T47D (cell line): ENCODE results near the gene DUSP2.
"Not testable (repeated sequence)": the region's sequence is repeated elsewhere in the genome, so short reads cannot be mapped to it uniquely, and the experiment has no call there.

Source experiments
- DNase-seq, 2 experiments: peaks; one replicate each; pipeline versions ENCODE4 v3.0.0 to v3.0.0-alpha.2; 2011 to 2012; ENCODE audit warnings: low read depth in 1 of 2, low spot score in 1 of 2
- JUND ChIP-seq: IDR thresholded peaks from 2 replicates; pipeline ENCODE4 v1.6.1; 2012; ENCODE audit warnings: low read depth
- in situ Hi-C: cut with HindIII; loops from 2 replicates; pipeline ENCODE4 v1.10.0; 2016; ENCODE audit warnings: low sequenced_read_pairs, low pct_unique_long_range_greater_than_20kb

Gene DUSP2

GRCh38 chr2:96150007-96150640 lies 4.9 kb upstream of the DUSP2 start:
- DNase-seq, result no peak
- TF ChIP-seq JUND, result no peak
- in situ Hi-C loops, result no loop called here

GRCh38 chr2:96148410-96149217 lies 3.4 kb upstream of the DUSP2 start:
- no peak for TF ChIP-seq JUND
- in situ Hi-C loops, result no loop called here
- no peak for DNase-seq

GRCh38 chr2:96147593-96148201 lies 2.5 kb upstream of the DUSP2 start:
- in situ Hi-C loops, result no loop called here
- no peak for DNase-seq
- no peak for TF ChIP-seq JUND

DNA sequence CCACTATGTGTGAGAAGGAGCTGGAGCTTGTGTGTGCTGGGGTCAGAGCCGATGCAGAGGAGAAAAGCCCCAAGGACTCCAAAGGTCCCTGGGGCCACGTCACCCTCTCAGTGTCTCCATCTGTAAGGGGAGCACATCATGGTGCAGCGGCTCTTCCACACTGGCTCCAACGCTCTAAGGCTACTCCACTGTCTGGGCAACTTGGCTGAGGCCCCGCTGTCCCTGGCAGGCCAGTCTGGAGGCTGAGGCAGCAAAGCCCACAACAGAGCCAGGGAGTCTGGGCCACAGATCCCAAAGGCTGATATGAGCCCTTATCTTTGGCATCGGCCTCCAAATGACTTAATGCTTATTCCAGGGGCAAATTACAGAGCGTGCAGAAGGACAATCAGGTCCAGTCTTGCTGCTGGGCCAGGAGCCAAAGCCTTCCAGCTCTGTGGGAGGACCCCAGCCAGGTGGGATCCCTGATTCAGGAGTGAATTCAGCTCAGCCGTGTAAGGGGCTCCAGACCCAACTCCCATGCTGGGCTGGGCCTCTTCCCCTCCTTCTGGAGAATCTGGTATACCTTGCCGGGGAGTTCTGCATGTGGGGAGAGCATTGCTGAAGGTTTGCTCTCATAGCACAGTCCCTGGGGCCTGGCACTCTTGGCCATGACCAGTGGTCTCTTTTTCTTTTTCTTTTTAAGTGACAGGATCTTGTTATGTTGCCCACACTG lies 1.8 kb upstream of the DUSP2 start:
- in situ Hi-C loops, result no loop called here
- TF ChIP-seq JUND, result no peak
- DNase-seq, result no peak

GRCh38 chr2:96146153-96146880 lies 1.1 kb upstream of the DUSP2 start:
- in situ Hi-C loops, result no loop called here
- no peak for DNase-seq
- TF ChIP-seq JUND, result no peak

DNA sequence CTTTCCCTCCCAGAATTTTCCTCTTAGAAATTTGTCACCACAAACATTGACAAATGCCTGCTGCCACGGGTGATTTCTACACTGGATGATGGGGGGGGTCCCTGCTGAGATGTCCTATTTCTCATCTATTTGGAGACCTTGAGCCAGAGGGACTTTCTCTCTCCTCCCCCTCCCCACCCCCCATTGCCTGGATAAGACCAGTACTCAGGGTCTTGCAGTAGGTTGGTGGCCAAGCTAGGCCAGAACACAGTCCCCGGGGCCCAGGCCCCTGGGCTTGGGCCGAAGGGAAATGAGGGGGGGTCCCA lies 560 bp upstream of the DUSP2 start:
- no peak for TF ChIP-seq JUND
- in situ Hi-C loops, result no loop called here
- DNase-seq, result no peak

- in situ Hi-C loops, result no loop called here
- no peak for TF ChIP-seq JUND
- DNase-seq, result peak in 1 of 2 experiments; percentile 16
Observed at GRCh38 chr2:96144481-96145035, 682 bp downstream of the DUSP2 start.

DNA sequence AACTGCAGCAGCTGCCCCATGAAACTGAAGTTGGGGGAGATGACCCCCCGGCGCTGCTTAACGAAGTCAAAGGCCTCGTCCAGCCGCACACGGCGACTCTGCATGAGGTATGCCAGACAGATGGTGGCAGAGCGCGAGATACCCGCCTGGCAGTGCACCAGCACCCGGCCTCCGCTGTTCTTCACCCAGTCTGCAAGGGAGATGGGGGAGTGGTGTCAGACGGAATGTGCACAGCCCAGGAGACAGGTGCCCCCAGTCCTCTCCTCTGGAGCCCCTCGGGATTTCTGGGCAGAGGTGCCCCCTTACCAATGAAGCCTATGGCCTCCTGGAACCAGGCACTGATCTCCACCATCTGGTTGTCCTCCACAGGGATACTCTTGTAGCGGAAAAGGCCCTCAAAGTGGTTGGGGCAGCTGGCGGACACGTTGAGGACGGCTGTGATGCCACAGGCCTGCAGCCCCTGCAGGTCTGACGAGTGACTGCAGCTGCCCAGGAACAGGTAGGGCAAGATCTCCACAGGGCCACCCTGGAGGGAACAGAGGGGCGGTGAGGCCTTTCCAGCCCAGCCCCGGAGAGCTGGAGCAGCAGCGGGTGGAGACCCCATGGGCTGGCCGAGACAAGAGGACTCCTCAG lies 1.3 kb downstream of the DUSP2 start:
- TF ChIP-seq JUND, result no peak
- in situ Hi-C loops, result no loop called here
- DNase-seq, result peak; percentile 62

DNA sequence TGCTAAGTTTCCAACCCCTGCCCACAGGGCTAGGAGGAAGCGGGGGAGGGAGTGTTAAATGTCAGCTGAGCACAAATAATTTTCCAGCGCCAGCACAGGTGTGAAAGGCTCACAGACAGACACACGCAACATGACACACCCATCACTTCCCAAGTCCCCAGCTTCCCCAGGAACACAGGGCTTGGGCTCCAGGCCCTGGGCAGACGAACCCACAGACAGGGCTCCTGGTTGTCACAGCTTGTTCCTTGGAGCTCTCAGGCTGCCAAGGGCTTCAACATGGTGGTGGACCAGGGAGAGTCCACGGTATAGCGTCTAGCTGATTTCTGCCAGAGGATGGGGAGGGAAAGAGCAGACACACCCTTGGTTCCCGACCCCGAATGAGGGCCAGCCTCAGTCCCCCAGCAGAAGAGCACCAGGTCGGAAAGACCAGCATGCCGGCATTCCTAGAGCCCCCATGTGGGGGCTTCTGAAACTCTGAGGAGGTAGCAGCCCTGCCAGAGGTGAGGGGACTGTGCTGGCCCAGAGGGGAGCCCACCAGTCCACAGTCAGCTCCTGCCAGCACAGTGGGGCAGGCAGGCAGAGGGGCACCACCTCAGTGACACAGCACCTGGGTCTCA lies 1.9 kb downstream of the DUSP2 start:
- TF ChIP-seq JUND, result no peak
- in situ Hi-C loops, result no loop called here
- DNase-seq, result no peak

DNA sequence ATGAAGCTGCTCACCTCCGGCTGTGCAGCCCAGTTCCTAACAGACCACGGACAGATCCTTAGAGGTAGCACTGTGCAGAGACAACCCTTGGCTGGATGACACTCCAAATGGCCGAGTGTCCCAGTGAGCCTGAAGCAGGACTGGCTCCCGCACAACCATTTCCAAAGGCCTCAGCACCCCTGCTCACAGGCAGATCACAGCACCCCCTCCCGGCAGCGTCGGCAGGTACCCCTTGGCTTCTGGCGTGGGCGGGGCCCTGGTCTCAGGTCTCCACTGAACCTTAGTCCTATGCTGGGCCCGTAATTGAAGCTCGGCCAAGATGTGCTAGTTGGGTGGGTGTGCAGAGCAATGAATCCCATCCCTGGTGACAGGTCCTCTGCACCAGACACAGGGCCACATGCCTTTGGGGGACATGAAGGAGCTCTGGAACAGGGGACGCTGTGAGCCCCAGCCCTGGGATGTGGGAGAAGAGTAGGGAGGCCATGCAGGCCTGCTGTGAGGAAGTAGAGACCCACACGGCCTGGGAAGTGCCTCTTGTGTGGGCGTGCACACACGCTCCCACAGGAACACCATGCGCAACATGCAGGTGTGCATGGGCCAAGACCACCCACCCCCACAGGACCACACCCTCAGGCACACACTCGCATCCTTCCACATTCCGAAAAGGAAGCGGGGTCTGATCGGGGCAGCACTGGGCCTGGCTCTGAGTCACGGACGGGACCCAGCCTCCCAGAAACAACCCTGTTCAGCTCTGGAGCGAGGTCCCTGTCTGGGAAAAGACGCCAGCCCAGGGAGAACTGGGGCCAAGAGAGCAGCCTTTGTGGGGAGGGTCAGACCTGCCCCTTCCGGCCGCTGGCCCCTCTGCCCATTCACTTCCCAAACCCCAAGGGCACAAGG lies 2.8 kb downstream of the DUSP2 start:
- no peak for TF ChIP-seq JUND
- in situ Hi-C loops, result no loop called here
- no peak for DNase-seq

GRCh38 chr2:96141624-96141967 lies 3.6 kb downstream of the DUSP2 start:
- in situ Hi-C loops, DNase-seq: not testable (repeated sequence)
